ENCODE results near the gene FAM222A. TPM values are rescaled to one million over a fixed set of nuclear protein-coding genes. Genes with fewer than 3 reads are reported as not detected.

FAM222A gene
- total and polyA plus RNA-seq, 2 of the 8 experiments (the other 6 are each of a cell fraction or from before 2014, with no cell fraction given) = 0.94 to 1.1 TPM

- ChIA-PET CTCF (ENCODE audit: partially characterized antibody) (interaction anchor here (0.6 to 3.1 kb wide), 6 partner anchors 8 to 131 kb away, joined by 3 to 10 read pairs (median 4); no protein-coding TSS in a partner anchor), POLR2A (ENCODE audit: partially characterized antibody) (no interaction called here)
- H3K27ac ChIP-seq (ENCODE audit: low read depth, low read length) = no peak overlapping the region
- no peak overlapping the region for H3K9ac ChIP-seq (replicated peaks in 1 of 4; ENCODE audit: extremely low read depth in 1 of 4, low read depth in 3 of 4, low read length in 3 of 4)
- H3K79me1 ChIP-seq (ENCODE audit: low read depth, low read length) = no peaks in the 10 kb centered on the region
- no peak overlapping the region for H4K91ac ChIP-seq (replicated peaks; ENCODE audit: insufficient read length, low read length)
- H3K18ac ChIP-seq (ENCODE audit: extremely low read depth, low read length) = no peak overlapping the region
- H3K9me3 ChIP-seq (ENCODE audit: insufficient read depth in 2 of 2, low read depth in 1 of 2, low read length in 1 of 2) = no peaks in the 10 kb centered on the region
- no peak overlapping the region for H2AK5ac ChIP-seq (ENCODE audit: low read depth, low read length)
- no peaks in the 10 kb centered on the region for H3K36me3 ChIP-seq (ENCODE audit: control insufficient read depth in 2 of 4, insufficient read depth in 4 of 4, low read length in 3 of 4)
- no peak overlapping the region for H3K14ac ChIP-seq (ENCODE audit: insufficient read length)
- no peak overlapping the region for H4K5ac ChIP-seq (ENCODE audit: insufficient read length, low read depth, low read length)
- H2BK20ac ChIP-seq (ENCODE audit: low read length) = no peak overlapping the region
- H2BK5ac ChIP-seq (ENCODE audit: low read depth, low read length) = no peak overlapping the region
- DNase-seq (ENCODE audit: low read depth in 1 of 2, low spot score in 2 of 2) (no peak), FAIRE-seq (no peak)
- no peak overlapping the region for H3K4me2 ChIP-seq (ENCODE audit: insufficient read depth in 1 of 2, low read depth in 2 of 2, low read length in 2 of 2)
- no peak overlapping the region for H2BK12ac ChIP-seq (ENCODE audit: low read depth, low read length)
- H2BK15ac ChIP-seq (ENCODE audit: low read length) = no peak overlapping the region
- H2BK120ac ChIP-seq (replicated peaks; ENCODE audit: low read depth, low read length) = no peak overlapping the region
- no peaks in the 10 kb centered on the region for H3K23me2 ChIP-seq (ENCODE audit: low read depth, low read length)
- peaks cover 0 to 2% of the 10 kb centered on the region in 2 experiments for H4K20me1 ChIP-seq (replicated peaks in 1 of 2; ENCODE audit: control insufficient read depth in 1 of 2, insufficient read depth in 2 of 2, low read length in 2 of 2)
- H3K79me2 ChIP-seq (ENCODE audit: control insufficient read depth in 1 of 2, insufficient read depth in 2 of 2, low read length in 2 of 2) = no peaks in the 10 kb centered on the region
- no peaks in the 10 kb centered on the region for H3K27me3 ChIP-seq (replicated peaks in 1 of 4; ENCODE audit: control insufficient read depth in 3 of 4, extremely low read depth in 1 of 4, insufficient read depth in 3 of 4, low read length in 3 of 4)
- H3K4me1 ChIP-seq (replicated peaks in 1 of 4; ENCODE audit: control insufficient read depth in 3 of 4, insufficient read depth in 4 of 4, low read length in 3 of 4) = no peaks in the 10 kb centered on the region; a peak in 2 of 7 replicates
- no peak overlapping the region for H2AFZ ChIP-seq (ENCODE audit: low read length)
- H3K56ac ChIP-seq (replicated peaks; ENCODE audit: insufficient read length, low read depth, low read length) = no peak overlapping the region
- no peak overlapping the region for H3K23ac ChIP-seq (ENCODE audit: insufficient read length)
- H4K8ac ChIP-seq (ENCODE audit: extremely low read depth, insufficient read depth, low read length) = no peak overlapping the region
- H3K4me3 ChIP-seq (ENCODE audit: extremely low read depth in 1 of 4, insufficient read depth in 2 of 4, low read depth in 3 of 4, low read length in 4 of 4) = no peak overlapping the region
- TF ChIP-seq USF2 (IDR thresholded peaks at IDR 0.05; ENCODE audit: low read length) (no peak), KDM1A (IDR thresholded peaks at IDR 0.05; ENCODE audit: borderline replicate concordance, low read length) (no peak), SIRT6 (IDR thresholded peaks at IDR 0.05; ENCODE audit: low read length) (no peak), TBP (IDR thresholded peaks at IDR 0.05; ENCODE audit: low read depth, low read length) (no peak), ASH2L (IDR thresholded peaks at IDR 0.05; ENCODE audit: low read length) (no peak), SIX5 (IDR thresholded peaks at IDR 0.05; ENCODE audit: low read depth, low read length) (no peak), TEAD4 (IDR thresholded peaks at IDR 0.05; ENCODE audit: low read depth, low read length) (no peak), HDAC2 (IDR thresholded peaks at IDR 0.05; ENCODE audit: borderline replicate concordance in 1 of 2, low read depth in 2 of 2, low read length in 2 of 2) (no peak), SIN3A (conservative IDR thresholded peaks at IDR 0.05 in 1 of 2, IDR thresholded peaks at IDR 0.05 in 1 of 2; ENCODE audit: low read depth in 1 of 2, low read length in 2 of 2) (no peak)
- TF ChIP-seq, protein P1, sequence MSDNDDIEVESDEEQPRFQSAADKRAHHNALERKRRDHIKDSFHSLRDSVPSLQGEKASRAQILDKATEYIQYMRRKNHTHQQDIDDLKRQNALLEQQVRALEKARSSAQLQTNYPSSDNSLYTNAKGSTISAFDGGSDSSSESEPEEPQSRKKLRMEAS (IDR thresholded peaks at IDR 0.05) = no peak
- 88% methylated on average over 13 of the region's 14 CpGs; no CpG with 5 or more reads in 1 of the 2 experiments for WGBS, 2 experiments (ENCODE audit: extremely low coverage in 1 of 2, insufficient coverage in 1 of 2, insufficient read length in 1 of 2, insufficient replicate concordance in 2 of 2, low coverage in 1 of 2, low lambda C conversion rate in 2 of 2, missing lambda C conversion rate in 1 of 2)
- no peak overlapping the region for H3K4ac ChIP-seq (replicated peaks; ENCODE audit: insufficient read length, low read depth, low read length)
Measured at GRCh38 chr12:109727746-109728726, 14.4 kb downstream of the FAM222A start.
